Caco-2 (cell line): ENCODE results near the gene IRF9. TPM values are rescaled to one million over a fixed set of nuclear protein-coding genes. Genes with fewer than 3 reads are reported as not detected.

Source experiments
- BruUV-seq: library from RNA; stranded (reverse); fragments of 400-500 nt; replicated peaks from 2 replicates; lab custom pipeline; 2021; lab: Mats Ljungman, UMichigan
- CTCF ChIA-PET: fragments of 300-600 bp; sonication (Branson Sonifier 250); formaldehyde crosslinking; loops from one replicate; lab custom pipeline; 2022; ENCODE audit warnings: antibody characterized with exemption; lab: Charles Lee
- POLR2A ChIA-PET: fragments of 300-600 bp; sonication (Branson Sonifier 250); formaldehyde crosslinking; loops from one replicate; lab custom pipeline; 2022; ENCODE audit warnings: antibody characterized with exemption; lab: Charles Lee
- DNase-seq, 2 experiments: peaks; one replicate each; pipeline versions ENCODE4 v3.0.0 to v3.0.0-alpha.2; 2020 to 2022
- H3K27me3 ChIP-seq: replicated peaks from 2 replicates; pipeline ENCODE4 v1.6.0; 2011; ENCODE audit warnings: low read length; ENCODE audit not compliant: control insufficient read depth, insufficient read depth
- H3K36me3 ChIP-seq: 2 replicates; pipeline ENCODE4 v1.5.1; 2011; ENCODE audit warnings: low read length; ENCODE audit not compliant: control insufficient read depth, insufficient read depth
- H3K4me1 ChIP-seq: fragments of 250-450 bp; sonication (Bioruptor Pico); 2 replicates; pipeline ENCODE4 v1.5.1; 2020; ENCODE audit warnings: mild to moderate bottlenecking
- H3K4me3 ChIP-seq: 2 replicates; pipeline ENCODE4 v1.5.1; 2011; ENCODE audit warnings: low read depth, mild to moderate bottlenecking, control low read depth, low read length
- H3K9me3 ChIP-seq: fragments of 250-450 bp; sonication (Bioruptor Pico); 2 replicates; pipeline ENCODE4 v1.5.1; 2020; ENCODE audit warnings: mild to moderate bottlenecking, moderate library complexity
- H3K27ac Mint-ChIP-seq: one replicate; pipeline ENCODE4 v1.8.0; 2022; ENCODE audit warnings: mixed read lengths; ENCODE audit not compliant: unreplicated experiment
- H3K27me3 Mint-ChIP-seq: one replicate; pipeline ENCODE4 v1.8.0; 2022; ENCODE audit warnings: mixed read lengths; ENCODE audit not compliant: insufficient read depth, unreplicated experiment
- H3K36me3 Mint-ChIP-seq: one replicate; pipeline ENCODE4 v1.8.0; 2022; ENCODE audit warnings: mild to moderate bottlenecking, mixed read lengths; ENCODE audit not compliant: insufficient read depth, unreplicated experiment
- H3K4me1 Mint-ChIP-seq: one replicate; pipeline ENCODE4 v1.8.0; 2022; ENCODE audit warnings: low read depth, mixed read lengths; ENCODE audit not compliant: unreplicated experiment
- H3K4me3 Mint-ChIP-seq: one replicate; pipeline ENCODE4 v1.8.0; 2022; ENCODE audit warnings: mild to moderate bottlenecking, moderate library complexity, mixed read lengths; ENCODE audit not compliant: unreplicated experiment
- H3K9me3 Mint-ChIP-seq: one replicate; pipeline ENCODE4 v1.8.0; 2022; ENCODE audit warnings: mixed read lengths; ENCODE audit not compliant: unreplicated experiment
- intact Hi-C: fragments of 100-400 bp; cut with micrococcal nuclease; formaldehyde crosslinking; loops from one replicate; pipeline ENCODE4 v1.10.0; 2022; ENCODE audit not compliant: unreplicated experiment
- total RNA-seq: library from RNA; stranded (reverse); gene quantifications from 2 replicates; pipeline ENCODE4 v1.2.3, GENCODE V29; 2022
- TF ChIP-seq, protein P1 (sequence below), 2 experiments: fragments of 200-600 bp in 1 of 2; IDR thresholded peaks; 1 replicate in 1 of 2; 2 replicates in 1 of 2; pipeline versions ENCODE4 v1.5.1 to v1.8.0; 2011 to 2022; ENCODE audit warnings: antibody characterized with exemption in 1 of 2, control low read depth in 1 of 2, inconsistent platforms in 1 of 2, low read depth in 1 of 2, low read length in 1 of 2, mild to moderate bottlenecking in 1 of 2, moderate library complexity in 1 of 2; ENCODE audit not compliant: insufficient read depth in 1 of 2, severe bottlenecking in 1 of 2, unreplicated experiment in 1 of 2

Gene IRF9
- total RNA-seq, 1 experiment from 2014 or later: 55.4 TPM

- intact Hi-C loops: loop anchor here (1.0 to 2.0 kb wide), 3 partner anchors 21 to 73 kb away; partner anchors contain the start of genes IPO4, PSME1 and PSME2
- H3K4me1 Mint-ChIP-seq: peaks cover 13% of the 10 kb centered on the region
Measured at GRCh38 chr14:24115422-24116127, 45.5 kb upstream of the IRF9 start.

GRCh38 chr14:24116128-24116814 is 44.8 kb upstream of the IRF9 start:
- Histone ChIP-seq H3K27me3 (no peaks in the 10 kb centered on the region), H3K36me3 (peaks cover 6% of the 10 kb centered on the region), H3K4me3 (peak overlapping the region; percentile 74), H3K4me1 (no peaks in the 10 kb centered on the region), H3K9me3 (no peaks in the 10 kb centered on the region)
- intact Hi-C loops: no loop called here
- ChIA-PET POLR2A (interaction anchor here (3.1 to 3.3 kb wide), 2 partner anchors 20 to 30 kb away, joined by 46 to 57 read pairs; partner anchors contain the start of genes PSME1, PSME2 and RNF31), CTCF (interaction anchor here (3.1 to 3.3 kb wide), 2 partner anchors 23 to 45 kb away, joined by 17 to 26 read pairs; partner anchors contain the start of genes IRF9 and PCK2)
- Mint-ChIP-seq H3K9me3 (no peaks in the 10 kb centered on the region), H3K36me3 (peaks cover 40% of the 10 kb centered on the region), H3K4me3 (peak overlapping the region; percentile 100), H3K4me1 (peaks cover 13% of the 10 kb centered on the region), H3K27me3 (no peaks in the 10 kb centered on the region), H3K27ac (no peak overlapping the region)
- TF ChIP-seq, protein P1, sequence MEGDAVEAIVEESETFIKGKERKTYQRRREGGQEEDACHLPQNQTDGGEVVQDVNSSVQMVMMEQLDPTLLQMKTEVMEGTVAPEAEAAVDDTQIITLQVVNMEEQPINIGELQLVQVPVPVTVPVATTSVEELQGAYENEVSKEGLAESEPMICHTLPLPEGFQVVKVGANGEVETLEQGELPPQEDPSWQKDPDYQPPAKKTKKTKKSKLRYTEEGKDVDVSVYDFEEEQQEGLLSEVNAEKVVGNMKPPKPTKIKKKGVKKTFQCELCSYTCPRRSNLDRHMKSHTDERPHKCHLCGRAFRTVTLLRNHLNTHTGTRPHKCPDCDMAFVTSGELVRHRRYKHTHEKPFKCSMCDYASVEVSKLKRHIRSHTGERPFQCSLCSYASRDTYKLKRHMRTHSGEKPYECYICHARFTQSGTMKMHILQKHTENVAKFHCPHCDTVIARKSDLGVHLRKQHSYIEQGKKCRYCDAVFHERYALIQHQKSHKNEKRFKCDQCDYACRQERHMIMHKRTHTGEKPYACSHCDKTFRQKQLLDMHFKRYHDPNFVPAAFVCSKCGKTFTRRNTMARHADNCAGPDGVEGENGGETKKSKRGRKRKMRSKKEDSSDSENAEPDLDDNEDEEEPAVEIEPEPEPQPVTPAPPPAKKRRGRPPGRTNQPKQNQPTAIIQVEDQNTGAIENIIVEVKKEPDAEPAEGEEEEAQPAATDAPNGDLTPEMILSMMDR (IDR thresholded peaks at IDR 0.05; ENCODE audit: insufficient read depth in 1 of 2, low read depth in 1 of 2, low read length in 1 of 2, severe bottlenecking in 1 of 2, unreplicated experiment in 1 of 2): no peak
- BruUV-seq: no TSS peak
- DNase-seq: no peak

More at GRCh38 chr14:24115422-24116127, 45.5 kb upstream of the IRF9 start:
- TF ChIP-seq, protein P1 (IDR thresholded peaks at IDR 0.05; ENCODE audit: insufficient read depth in 1 of 2, low read depth in 1 of 2, low read length in 1 of 2, severe bottlenecking in 1 of 2, unreplicated experiment in 1 of 2): no peak
- Mint-ChIP-seq H3K27ac (peak overlapping the region; percentile 98), H3K36me3 (peaks cover 36% of the 10 kb centered on the region), H3K9me3 (no peaks in the 10 kb centered on the region), H3K4me3 (peak overlapping the region; percentile 100), H3K27me3 (no peaks in the 10 kb centered on the region)
- BruUV-seq: TSS peak; percentile 68
- DNase-seq: no peak
- no peaks in the 10 kb centered on the region for H3K4me1 ChIP-seq
- ChIA-PET CTCF (interaction anchor here (1.1 to 3.3 kb wide), 12 partner anchors 10 to 1047 kb away, joined by 3 to 26 read pairs (median 7); partner anchors contain the start of genes EMC9, IRF9, PCK2 and PSME1), POLR2A (interaction anchor here (0.6 to 3.3 kb wide), 15 partner anchors 10 to 794 kb away, joined by 3 to 72 read pairs (median 5); partner anchors contain the start of genes CARMIL3, EMC9, IPO4 and IRF9)
- H3K4me3 ChIP-seq: peak overlapping the region; percentile 74
- H3K9me3 ChIP-seq: no peaks in the 10 kb centered on the region
- no peaks in the 10 kb centered on the region for H3K27me3 ChIP-seq
- H3K36me3 ChIP-seq: peaks cover 4% of the 10 kb centered on the region

GRCh38 chr14:24117179-24117578 is 43.9 kb upstream of the IRF9 start:
- H3K27me3 Mint-ChIP-seq: no peaks in the 10 kb centered on the region
- H3K4me3 Mint-ChIP-seq: no peak overlapping the region
- H3K9me3 Mint-ChIP-seq: no peaks in the 10 kb centered on the region
- Histone ChIP-seq H3K9me3 (no peaks in the 10 kb centered on the region), H3K4me3 (no peak overlapping the region), H3K27me3 (no peaks in the 10 kb centered on the region), H3K36me3 (peaks cover 6% of the 10 kb centered on the region), H3K4me1 (no peaks in the 10 kb centered on the region)
- no peak overlapping the region for H3K27ac Mint-ChIP-seq
- DNase-seq: no peak
- POLR2A ChIA-PET: interaction anchor here (0.9 kb wide), 1 partner anchor 23 kb away, joined by 3 read pairs; the partner anchor contains the start of gene PCK2
- CTCF ChIA-PET: no interaction called here
- BruUV-seq: no TSS peak
- H3K4me1 Mint-ChIP-seq: peaks cover 13% of the 10 kb centered on the region
- H3K36me3 Mint-ChIP-seq: peaks cover 40% of the 10 kb centered on the region
- TF ChIP-seq, protein P1 (IDR thresholded peaks at IDR 0.05; ENCODE audit: insufficient read depth in 1 of 2, low read depth in 1 of 2, low read length in 1 of 2, severe bottlenecking in 1 of 2, unreplicated experiment in 1 of 2): no peak
- intact Hi-C loops: no loop called here
